Measurements from ENCODE around the gene RFX3.

RFX3 gene

GRCh38 chr9:3525096-3525835 is 535 bp downstream of the RFX3 start:
- H3K27ac Mint-ChIP-seq, result peak overlapping the region; percentile 100
- no peaks in the 10 kb centered on the region for H3K9me3 Mint-ChIP-seq
- peaks cover 41% of the 10 kb centered on the region for H3K4me1 Mint-ChIP-seq (ENCODE audit: low read depth)
- H3K4me3 Mint-ChIP-seq, result peak overlapping the region; percentile 86
- H3K36me3 Mint-ChIP-seq (ENCODE audit: low read depth), result peaks cover 12% of the 10 kb centered on the region
- DNase-seq (ENCODE audit: low spot score), result peak; percentile 8
- no peaks in the 10 kb centered on the region for H3K27me3 Mint-ChIP-seq (ENCODE audit: low read depth)

DNA sequence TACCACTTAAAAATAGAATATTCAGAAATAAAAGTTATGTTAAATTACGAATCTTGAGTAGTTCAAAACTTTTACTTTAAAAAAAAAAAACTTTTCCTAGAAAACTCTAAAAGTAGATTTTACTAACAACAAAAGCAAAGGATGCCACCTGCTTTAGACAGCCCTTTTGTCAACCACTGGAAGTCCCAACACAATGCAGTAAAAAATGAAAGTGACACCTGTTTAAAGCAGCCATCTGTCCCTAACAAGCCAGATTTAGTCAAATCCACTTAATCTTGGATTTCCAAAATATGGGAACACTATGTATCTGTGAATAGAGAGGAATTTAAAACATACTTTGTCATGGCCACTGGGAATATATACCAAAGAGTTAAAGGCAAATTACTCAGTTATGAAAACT is 3.8 kb downstream of the RFX3 start:
- Mint-ChIP-seq H3K9me3 (no peaks in the 10 kb centered on the region), H3K4me3 (peak overlapping the region; percentile 67), H3K27me3 (ENCODE audit: low read depth) (no peaks in the 10 kb centered on the region), H3K4me1 (ENCODE audit: low read depth) (peaks cover 30% of the 10 kb centered on the region), H3K27ac (no peak overlapping the region), H3K36me3 (ENCODE audit: low read depth) (peaks cover 4% of the 10 kb centered on the region)
- DNase-seq (ENCODE audit: low spot score), result no peak

GRCh38 chr9:3520564-3520963 is 5.2 kb downstream of the RFX3 start:
- H3K9me3 Mint-ChIP-seq, result no peaks in the 10 kb centered on the region
- DNase-seq (ENCODE audit: low spot score), result no peak
- no peak overlapping the region for H3K27ac Mint-ChIP-seq
- peaks cover 6% of the 10 kb centered on the region for H3K36me3 Mint-ChIP-seq (ENCODE audit: low read depth)
- H3K4me1 Mint-ChIP-seq (ENCODE audit: low read depth), result peaks cover 30% of the 10 kb centered on the region
- H3K4me3 Mint-ChIP-seq, result no peak overlapping the region
- no peaks in the 10 kb centered on the region for H3K27me3 Mint-ChIP-seq (ENCODE audit: low read depth)

GRCh38 chr9:3517377-3518048 is 8.3 kb downstream of the RFX3 start:
- DNase-seq (ENCODE audit: low spot score), result no peak
- H3K4me1 Mint-ChIP-seq (ENCODE audit: low read depth), result peaks cover 22% of the 10 kb centered on the region
- H3K4me3 Mint-ChIP-seq, result no peak overlapping the region
- H3K27me3 Mint-ChIP-seq (ENCODE audit: low read depth), result no peaks in the 10 kb centered on the region
- H3K9me3 Mint-ChIP-seq, result no peaks in the 10 kb centered on the region
- no peak overlapping the region for H3K27ac Mint-ChIP-seq
- peaks cover 8% of the 10 kb centered on the region for H3K36me3 Mint-ChIP-seq (ENCODE audit: low read depth)

- Mint-ChIP-seq H3K9me3 (no peaks in the 10 kb centered on the region), H3K36me3 (ENCODE audit: low read depth) (peaks cover 8% of the 10 kb centered on the region), H3K27ac (no peak overlapping the region)
These were observed 9.0 kb downstream of the RFX3 start for GRCh38 chr9:3516667-3517330.

GRCh38 chr9:3515405-3515804 is 10.4 kb downstream of the RFX3 start:
- Mint-ChIP-seq H3K9me3 (no peaks in the 10 kb centered on the region), H3K4me1 (ENCODE audit: low read depth) (peaks cover 18% of the 10 kb centered on the region), H3K36me3 (ENCODE audit: low read depth) (peaks cover 11% of the 10 kb centered on the region), H3K27ac (no peak overlapping the region), H3K4me3 (no peak overlapping the region), H3K27me3 (ENCODE audit: low read depth) (no peaks in the 10 kb centered on the region)
- no peak for DNase-seq (ENCODE audit: low spot score)

More at GRCh38 chr9:3516667-3517330, 9.0 kb downstream of the RFX3 start:
- Mint-ChIP-seq H3K4me1 (ENCODE audit: low read depth) (peaks cover 16% of the 10 kb centered on the region), H3K27me3 (ENCODE audit: low read depth) (no peaks in the 10 kb centered on the region), H3K4me3 (no peak overlapping the region)
- no peak for DNase-seq (ENCODE audit: low spot score)

- Mint-ChIP-seq H3K9me3 (no peaks in the 10 kb centered on the region), H3K27ac (no peak overlapping the region), H3K4me3 (no peak overlapping the region), H3K36me3 (ENCODE audit: low read depth) (peaks cover 11% of the 10 kb centered on the region), H3K27me3 (ENCODE audit: low read depth) (no peaks in the 10 kb centered on the region), H3K4me1 (ENCODE audit: low read depth) (peaks cover 22% of the 10 kb centered on the region)
- no peak for DNase-seq (ENCODE audit: low spot score)
These were observed 11.0 kb downstream of the RFX3 start for GRCh38 chr9:3514786-3515185.

DNA sequence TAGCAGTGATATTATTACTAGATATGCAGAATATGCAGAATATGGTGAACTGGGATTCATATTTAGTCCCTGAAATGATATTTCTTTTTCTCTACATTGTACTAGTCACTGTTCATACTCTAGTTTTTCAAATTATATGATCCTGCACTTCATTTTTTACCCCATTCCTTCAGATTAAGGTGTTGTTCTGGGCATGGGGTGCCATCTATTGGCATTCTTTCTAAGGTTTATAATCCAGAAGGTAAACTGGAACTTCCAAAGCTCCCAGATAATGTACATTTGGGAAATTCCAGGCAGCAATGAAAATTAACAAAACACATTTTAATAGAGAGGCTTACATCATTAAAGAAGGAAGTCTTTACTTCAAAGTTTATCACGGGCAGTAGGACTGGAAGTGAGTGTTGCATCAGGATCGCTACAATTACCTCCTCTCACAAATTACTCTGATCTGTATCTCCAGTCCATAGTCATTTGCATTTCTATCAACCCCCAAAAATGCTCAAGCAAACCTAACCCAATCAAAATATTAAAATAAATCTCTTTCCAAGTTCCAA is 12.5 kb downstream of the RFX3 start:
- no peaks in the 10 kb centered on the region for H3K9me3 Mint-ChIP-seq
- H3K27ac Mint-ChIP-seq, result no peak overlapping the region
- H3K36me3 Mint-ChIP-seq (ENCODE audit: low read depth), result peaks cover 13% of the 10 kb centered on the region
- no peak overlapping the region for H3K4me3 Mint-ChIP-seq
- no peak for DNase-seq (ENCODE audit: low spot score)
- H3K4me1 Mint-ChIP-seq (ENCODE audit: low read depth), result peaks cover 30% of the 10 kb centered on the region
- no peaks in the 10 kb centered on the region for H3K27me3 Mint-ChIP-seq (ENCODE audit: low read depth)

DNA sequence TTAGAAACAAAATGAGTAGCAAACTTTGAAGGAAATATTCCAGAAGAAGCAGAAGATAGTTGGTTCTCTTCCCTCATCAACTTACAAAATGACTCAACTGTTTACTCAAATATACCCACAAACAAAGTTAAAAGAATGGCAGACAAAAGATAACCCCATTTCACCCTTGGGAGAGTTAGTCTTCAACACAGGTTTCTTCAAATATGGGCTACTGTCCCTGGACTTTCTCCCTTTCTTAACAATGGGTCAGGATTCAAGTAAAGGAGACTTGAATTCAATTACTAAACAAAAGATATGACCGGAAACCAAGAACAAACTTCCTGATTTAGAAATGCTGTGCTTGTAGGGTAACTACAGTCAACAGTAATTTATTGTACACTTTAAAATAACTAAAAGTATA is 14.2 kb downstream of the RFX3 start:
- DNase-seq (ENCODE audit: low spot score), result no peak
- Mint-ChIP-seq H3K27me3 (ENCODE audit: low read depth) (no peaks in the 10 kb centered on the region), H3K4me3 (no peak overlapping the region), H3K36me3 (ENCODE audit: low read depth) (peaks cover 8% of the 10 kb centered on the region), H3K4me1 (ENCODE audit: low read depth) (peaks cover 30% of the 10 kb centered on the region), H3K27ac (no peak overlapping the region), H3K9me3 (no peaks in the 10 kb centered on the region)

GRCh38 chr9:3510796-3511195 is 15.0 kb downstream of the RFX3 start:
- Mint-ChIP-seq H3K27ac (no peak overlapping the region), H3K9me3 (no peaks in the 10 kb centered on the region), H3K4me3 (no peak overlapping the region), H3K27me3 (ENCODE audit: low read depth) (no peaks in the 10 kb centered on the region), H3K36me3 (ENCODE audit: low read depth) (peaks cover 8% of the 10 kb centered on the region), H3K4me1 (ENCODE audit: low read depth) (peaks cover 30% of the 10 kb centered on the region)
- DNase-seq (ENCODE audit: low spot score), result no peak

DNA sequence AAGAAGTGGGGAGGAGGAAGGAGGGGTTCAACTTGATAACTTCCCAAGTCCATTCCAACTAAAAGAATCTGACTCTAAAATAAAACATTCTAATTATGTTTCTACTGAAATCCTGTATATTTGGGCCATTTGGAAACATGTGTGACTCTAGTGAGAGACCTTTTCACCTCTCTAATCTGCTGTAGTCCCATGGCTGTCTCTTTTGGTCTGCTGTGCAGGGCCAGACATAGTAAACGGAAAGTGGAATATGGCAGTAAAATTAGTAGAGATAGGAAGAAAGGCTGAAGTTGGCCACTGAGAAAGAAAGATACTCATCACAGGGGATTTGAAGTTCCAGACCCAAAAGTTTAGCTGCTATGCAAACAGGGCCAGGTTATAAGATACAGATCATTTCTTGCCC is 15.9 kb downstream of the RFX3 start:
- no peaks in the 10 kb centered on the region for H3K27me3 Mint-ChIP-seq (ENCODE audit: low read depth)
- DNase-seq (ENCODE audit: low spot score), result no peak
- peaks cover 32% of the 10 kb centered on the region for H3K4me1 Mint-ChIP-seq (ENCODE audit: low read depth)
- no peaks in the 10 kb centered on the region for H3K9me3 Mint-ChIP-seq
- no peak overlapping the region for H3K27ac Mint-ChIP-seq
- H3K4me3 Mint-ChIP-seq, result no peak overlapping the region
- H3K36me3 Mint-ChIP-seq (ENCODE audit: low read depth), result peaks cover 8% of the 10 kb centered on the region

GRCh38 chr9:3508521-3509291 is 17.1 kb downstream of the RFX3 start:
- Mint-ChIP-seq H3K36me3 (ENCODE audit: low read depth) (peaks cover 8% of the 10 kb centered on the region), H3K27ac (peak overlapping the region; percentile 42), H3K9me3 (no peaks in the 10 kb centered on the region), H3K4me1 (ENCODE audit: low read depth) (peaks cover 32% of the 10 kb centered on the region), H3K27me3 (ENCODE audit: low read depth) (no peaks in the 10 kb centered on the region), H3K4me3 (peak overlapping the region; percentile 19)
- no peak for DNase-seq (ENCODE audit: low spot score)

DNA sequence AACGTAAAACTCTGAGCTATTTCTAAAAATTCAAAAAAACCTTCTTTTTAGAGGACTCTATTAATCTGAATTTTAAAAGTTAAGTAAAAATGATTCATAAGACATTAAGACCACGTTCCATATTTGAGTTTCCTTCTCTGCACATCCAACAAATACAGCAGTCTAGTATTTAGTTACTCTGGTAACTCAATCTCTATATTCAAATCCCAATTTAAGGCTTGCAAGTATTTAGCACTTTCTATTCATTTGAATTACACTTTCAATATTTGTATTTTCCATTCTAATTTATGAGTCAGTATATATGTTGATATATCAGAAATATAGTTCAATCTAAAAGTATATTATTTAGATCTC is 17.7 kb downstream of the RFX3 start:
- Mint-ChIP-seq H3K4me3 (peak overlapping the region; percentile 19), H3K27me3 (ENCODE audit: low read depth) (no peaks in the 10 kb centered on the region)

More for the DNA sequence above, 17.7 kb downstream of the RFX3 start:
- H3K9me3 Mint-ChIP-seq, result no peaks in the 10 kb centered on the region
- peak overlapping the region; percentile 42 for H3K27ac Mint-ChIP-seq
- peaks cover 8% of the 10 kb centered on the region for H3K36me3 Mint-ChIP-seq (ENCODE audit: low read depth)
- H3K4me1 Mint-ChIP-seq (ENCODE audit: low read depth), result peaks cover 28% of the 10 kb centered on the region
- no peak for DNase-seq (ENCODE audit: low spot score)

All from T-helper 2 cell treated with Interferon-gamma antibody and Interleukin-4, amounts not matched to agents 5 μg/mL and 100 μg/mL, for 36 hours (primary cell).